HK-2 (cell line): ENCODE data around the gene SUB1.
"Not testable (repeated sequence)": the region's sequence is repeated elsewhere in the genome, so short reads cannot be mapped to it uniquely, and the experiment has no call there.

Experiments used
- DNase-seq: peaks from one replicate; pipeline ENCODE4 v3.0.0-alpha.2; 2018; ENCODE audit not compliant: unreplicated experiment

SUB1 gene

GRCh38 chr5:32585446-32586275 is at the start of gene SUB1:
Gene SUB1, plus strand, starts transcription at chr5:32585557. Its CDS starts 2,956 bp downstream, at chr5:32588513.
- DNase-seq, result peak; percentile 83

- DNase-seq, result no peak
Observed at GRCh38 chr5:32536246-32536645, 49.1 kb upstream of the SUB1 start.

- not testable (repeated sequence) for DNase-seq
Observed at GRCh38 chr5:32537437-32538029, 47.8 kb upstream of the SUB1 start.

GRCh38 chr5:32538031-32538547 is 47.3 kb upstream of the SUB1 start:
- no peak for DNase-seq

- no peak for DNase-seq
Observed at GRCh38 chr5:32539981-32540845, 45.1 kb upstream of the SUB1 start.

GRCh38 chr5:32541241-32541640 is 44.1 kb upstream of the SUB1 start:
- no peak for DNase-seq

- DNase-seq, result no peak
Observed at GRCh38 chr5:32542216-32543059, 42.9 kb upstream of the SUB1 start.

- DNase-seq, result no peak
Observed at GRCh38 chr5:32543291-32543690, 42.1 kb upstream of the SUB1 start.

GRCh38 chr5:32545102-32545800 is 40.1 kb upstream of the SUB1 start:
- no peak for DNase-seq

- DNase-seq, result no peak
Observed at GRCh38 chr5:32551194-32551593, 34.2 kb upstream of the SUB1 start.

GRCh38 chr5:32551865-32552264 is 33.5 kb upstream of the SUB1 start:
- DNase-seq, result no peak

GRCh38 chr5:32552491-32552890 is 32.9 kb upstream of the SUB1 start:
- DNase-seq, result not testable (repeated sequence)

GRCh38 chr5:32552936-32553335 is 32.4 kb upstream of the SUB1 start:
- no peak for DNase-seq

GRCh38 chr5:32554181-32554780 is 31.1 kb upstream of the SUB1 start:
- not testable (repeated sequence) for DNase-seq

- not testable (repeated sequence) for DNase-seq
Observed at GRCh38 chr5:32556543-32556942, 28.8 kb upstream of the SUB1 start.

GRCh38 chr5:32559411-32559810 is 25.9 kb upstream of the SUB1 start:
- DNase-seq, result no peak

- no peak for DNase-seq
Observed at GRCh38 chr5:32559921-32560320, 25.4 kb upstream of the SUB1 start.

GRCh38 chr5:32562056-32562455 is 23.3 kb upstream of the SUB1 start:
- no peak for DNase-seq

- no peak for DNase-seq
Observed at GRCh38 chr5:32562843-32563242, 22.5 kb upstream of the SUB1 start.

GRCh38 chr5:32563614-32564013 is 21.7 kb upstream of the SUB1 start:
- no peak for DNase-seq
